Ascending aorta (tissue), 2 donors: ENCODE measurements around the gene CLEC16A. TPM values are rescaled to one million over a fixed set of nuclear protein-coding genes. Genes with fewer than 3 reads are reported as not detected.

Experiments
- DNase-seq, 2 donors: peaks; one replicate each; pipeline ENCODE4 v3.0.0-alpha.2; 2019; ENCODE audit warnings: low spot score in 2 of 2
- H3K27ac ChIP-seq, 2 donors: fragments of 200-600 bp; sonication (generic); one replicate each; pipeline ENCODE4 v1.5.1; 2016 to 2017; ENCODE audit warnings: mild to moderate bottlenecking in 1 of 2
- H3K27me3 ChIP-seq: fragments of 200-600 bp; sonication (generic); one replicate; pipeline ENCODE4 v1.5.1; 2017
- H3K36me3 ChIP-seq, 2 donors: fragments of 200-600 bp; sonication (generic); one replicate each; pipeline ENCODE4 v1.5.1; 2016
- H3K4me1 ChIP-seq, 2 donors: fragments of 200-600 bp; sonication (generic); one replicate each; pipeline ENCODE4 v1.5.1; 2016 to 2017; ENCODE audit warnings: mild to moderate bottlenecking in 1 of 2
- H3K4me3 ChIP-seq, 2 donors: fragments of 200-600 bp; sonication (generic); one replicate each; pipeline ENCODE4 v1.5.1; 2016 to 2017; ENCODE audit warnings: mild to moderate bottlenecking in 1 of 2
- H3K9me3 ChIP-seq, 2 donors: fragments of 200-600 bp; sonication (generic); one replicate each; pipeline ENCODE4 v1.5.1; 2016
- CTCF ChIP-seq, 3 experiments: fragments of 200-600 bp in 2 of 3; fragments of 450-650 bp in 1 of 3; sonication (generic) in 2 of 3; IDR thresholded peaks; one replicate each; pipeline ENCODE4 v1.5.1; 2016 to 2019; ENCODE audit warnings: antibody characterized with exemption in 3 of 3, mild to moderate bottlenecking in 1 of 3, moderate library complexity in 1 of 3
- intact Hi-C: fragments of 100-400 bp; cut with DNase I; formaldehyde crosslinking; loops from one replicate; pipeline ENCODE4 v1.15.1; 2023
- total RNA-seq: library from RNA; depleted of rRNA; stranded (reverse); fragments of >200 nt; gene quantifications from one replicate; pipeline ENCODE4 v1.1.0, GENCODE V29; 2016

Gene CLEC16A
- total RNA-seq, 1 donor from 2014 or later, result 16.2 TPM

DNA sequence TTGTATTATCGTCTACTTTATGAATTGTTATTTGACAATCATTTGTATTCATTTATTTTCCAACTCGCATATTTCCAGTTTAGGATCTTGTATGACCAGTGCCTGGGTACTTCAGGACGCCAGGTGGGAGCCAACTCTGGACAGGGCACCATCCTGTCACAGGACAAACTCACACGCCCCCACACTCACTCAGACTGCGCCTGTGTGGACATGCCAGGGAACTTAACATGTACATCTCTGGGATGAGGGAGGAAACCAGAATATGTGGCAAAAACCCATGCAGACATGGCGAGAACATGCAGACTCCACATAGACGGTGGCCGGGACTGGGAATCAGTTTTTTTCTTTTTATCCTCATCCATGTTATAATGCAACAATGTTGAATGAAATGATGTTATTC, 68.5 kb downstream of the CLEC16A start:
- Histone ChIP-seq H3K27me3 (no peaks in the 10 kb centered on the region), H3K4me3 (no peak overlapping the region), H3K27ac (no peak overlapping the region), H3K36me3 (peaks cover 0 to 7% of the 10 kb centered on the region in 2 donors), H3K4me1 (no peaks in the 10 kb centered on the region), H3K9me3 (no peaks in the 10 kb centered on the region)
- intact Hi-C loops, result no loop called here
- TF ChIP-seq CTCF (IDR thresholded peaks at IDR 0.05), result no peak
- no peak for DNase-seq

DNA sequence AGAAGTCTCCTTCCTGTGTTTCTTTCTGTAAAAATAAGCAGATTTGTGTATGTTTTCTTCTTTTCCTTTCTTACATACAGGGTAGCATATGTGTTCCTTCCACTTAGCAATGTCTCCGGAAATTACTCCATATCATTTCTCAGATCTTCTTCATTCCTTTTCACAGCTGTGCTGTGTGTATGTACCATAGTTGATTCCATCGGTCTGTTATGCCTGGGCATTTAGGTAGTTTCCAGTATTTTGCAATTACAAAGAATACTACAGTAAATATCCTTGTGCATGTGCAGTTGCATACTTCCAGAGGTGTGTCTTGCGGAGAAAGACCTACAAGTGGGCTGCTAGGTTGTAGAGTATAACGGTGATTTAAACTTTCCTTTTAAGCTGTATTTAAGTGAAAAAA, 69.8 kb downstream of the CLEC16A start:
- no peaks in the 10 kb centered on the region for H3K4me1 ChIP-seq
- no peak for DNase-seq
- H3K4me3 ChIP-seq, result no peak overlapping the region
- H3K27ac ChIP-seq, result no peak overlapping the region
- no peak for TF ChIP-seq CTCF (IDR thresholded peaks at IDR 0.05)
- no peaks in the 10 kb centered on the region for H3K27me3 ChIP-seq
- H3K36me3 ChIP-seq, result peaks cover 0 to 7% of the 10 kb centered on the region in 2 donors
- intact Hi-C loops, result no loop called here
- H3K9me3 ChIP-seq, result no peaks in the 10 kb centered on the region

- intact Hi-C loops, result no loop called here
- no peak for TF ChIP-seq CTCF (IDR thresholded peaks at IDR 0.05)
- no peaks in the 10 kb centered on the region for H3K27me3 ChIP-seq
- peaks cover 0 to 9% of the 10 kb centered on the region in 2 donors for H3K36me3 ChIP-seq
- H3K9me3 ChIP-seq, result no peaks in the 10 kb centered on the region
- H3K27ac ChIP-seq, result no peak overlapping the region
- H3K4me3 ChIP-seq, result no peak overlapping the region
- H3K4me1 ChIP-seq, result no peaks in the 10 kb centered on the region
- DNase-seq, result no peak
Measured at GRCh38 chr16:11015076-11015475, 70.7 kb downstream of the CLEC16A start.

- intact Hi-C loops, result no loop called here
- no peaks in the 10 kb centered on the region for H3K9me3 ChIP-seq
Measured at GRCh38 chr16:11015607-11016006, 71.2 kb downstream of the CLEC16A start.

DNA sequence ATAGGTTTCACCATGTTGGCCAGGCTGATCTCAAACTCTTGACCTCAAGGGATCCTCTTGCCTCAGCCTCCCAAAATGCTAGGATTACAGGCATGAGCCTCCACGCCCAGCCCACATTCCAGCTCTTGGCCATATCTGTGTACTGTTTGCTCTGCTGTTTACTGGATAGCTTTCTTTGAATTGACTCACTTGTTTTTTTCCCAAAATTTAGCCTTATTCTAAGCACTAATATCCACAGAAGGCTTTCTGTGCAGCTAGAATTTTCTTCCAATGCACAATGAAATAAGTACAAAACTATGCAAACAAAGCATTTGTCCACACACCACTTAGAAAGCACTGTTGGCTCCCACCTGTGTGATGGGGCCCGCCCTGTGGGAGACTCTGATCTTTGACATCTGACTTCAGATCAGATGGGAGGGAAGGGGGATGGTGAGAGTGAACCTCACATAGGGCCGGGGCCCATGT, 72.2 kb downstream of the CLEC16A start:
- H3K9me3 ChIP-seq, result no peaks in the 10 kb centered on the region
- DNase-seq, result no peak
- intact Hi-C loops, result no loop called here
- no peak for TF ChIP-seq CTCF (IDR thresholded peaks at IDR 0.05)
- H3K27me3 ChIP-seq, result no peaks in the 10 kb centered on the region
- no peaks in the 10 kb centered on the region for H3K4me1 ChIP-seq
- H3K4me3 ChIP-seq, result no peak overlapping the region
- H3K27ac ChIP-seq, result no peak overlapping the region
- peaks cover 0 to 21% of the 10 kb centered on the region in 2 donors for H3K36me3 ChIP-seq

More at GRCh38 chr16:11015607-11016006, 71.2 kb downstream of the CLEC16A start:
- no peaks in the 10 kb centered on the region for H3K4me1 ChIP-seq
- no peak for DNase-seq
- TF ChIP-seq CTCF (IDR thresholded peaks at IDR 0.05), result no peak
- H3K27me3 ChIP-seq, result no peaks in the 10 kb centered on the region
- no peak overlapping the region for H3K27ac ChIP-seq
- H3K4me3 ChIP-seq, result no peak overlapping the region
- peaks cover 0 to 15% of the 10 kb centered on the region in 2 donors for H3K36me3 ChIP-seq

- Histone ChIP-seq H3K27ac (no peak overlapping the region), H3K4me1 (no peaks in the 10 kb centered on the region), H3K27me3 (no peaks in the 10 kb centered on the region), H3K4me3 (no peak overlapping the region), H3K36me3 (peaks cover 0 to 18% of the 10 kb centered on the region in 2 donors), H3K9me3 (no peaks in the 10 kb centered on the region)
- no peak for DNase-seq
- intact Hi-C loops, result no loop called here
- no peak for TF ChIP-seq CTCF (IDR thresholded peaks at IDR 0.05)
Measured at GRCh38 chr16:11016993-11017392, 72.6 kb downstream of the CLEC16A start.
